Measurements from ENCODE around the gene PTEN.

DNA sequence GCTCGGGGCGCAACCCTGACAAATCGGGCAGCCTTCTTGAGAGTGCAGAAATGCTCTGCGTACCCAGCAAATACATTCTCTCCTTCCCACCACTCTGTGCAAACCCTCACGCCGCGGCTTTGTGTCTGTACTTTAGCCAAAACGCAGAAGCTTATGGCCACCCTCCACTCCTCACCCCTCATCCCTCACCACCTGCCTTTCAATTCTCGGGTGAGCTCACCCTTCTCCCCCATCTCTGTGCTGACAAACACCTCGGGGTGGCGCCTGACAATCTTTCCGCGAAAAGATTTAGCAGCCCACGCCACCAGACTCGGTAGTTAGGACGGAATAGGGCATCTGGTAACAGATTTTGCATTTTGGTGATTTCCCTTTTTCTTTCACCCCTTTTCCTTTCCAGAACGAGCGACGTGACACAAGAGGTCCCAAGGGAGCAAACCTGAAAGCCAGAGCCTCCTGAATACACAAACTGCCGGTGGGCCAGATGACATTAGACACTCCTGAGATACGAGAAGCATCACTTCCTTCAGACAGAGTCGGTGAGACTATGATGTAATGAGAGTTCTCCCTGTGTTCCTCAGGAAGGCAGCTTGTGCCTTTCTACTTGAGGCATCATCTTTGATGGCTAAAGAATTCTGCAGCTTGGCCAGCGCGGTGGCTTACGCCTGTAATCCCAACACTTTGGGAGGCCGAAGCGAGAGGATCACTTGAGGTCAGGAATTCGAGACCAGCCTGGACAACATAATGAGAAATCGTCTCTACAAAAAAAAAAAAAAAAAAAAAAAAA, 44.7 kb upstream of the PTEN start:
- TF ChIP-seq, protein P1, sequence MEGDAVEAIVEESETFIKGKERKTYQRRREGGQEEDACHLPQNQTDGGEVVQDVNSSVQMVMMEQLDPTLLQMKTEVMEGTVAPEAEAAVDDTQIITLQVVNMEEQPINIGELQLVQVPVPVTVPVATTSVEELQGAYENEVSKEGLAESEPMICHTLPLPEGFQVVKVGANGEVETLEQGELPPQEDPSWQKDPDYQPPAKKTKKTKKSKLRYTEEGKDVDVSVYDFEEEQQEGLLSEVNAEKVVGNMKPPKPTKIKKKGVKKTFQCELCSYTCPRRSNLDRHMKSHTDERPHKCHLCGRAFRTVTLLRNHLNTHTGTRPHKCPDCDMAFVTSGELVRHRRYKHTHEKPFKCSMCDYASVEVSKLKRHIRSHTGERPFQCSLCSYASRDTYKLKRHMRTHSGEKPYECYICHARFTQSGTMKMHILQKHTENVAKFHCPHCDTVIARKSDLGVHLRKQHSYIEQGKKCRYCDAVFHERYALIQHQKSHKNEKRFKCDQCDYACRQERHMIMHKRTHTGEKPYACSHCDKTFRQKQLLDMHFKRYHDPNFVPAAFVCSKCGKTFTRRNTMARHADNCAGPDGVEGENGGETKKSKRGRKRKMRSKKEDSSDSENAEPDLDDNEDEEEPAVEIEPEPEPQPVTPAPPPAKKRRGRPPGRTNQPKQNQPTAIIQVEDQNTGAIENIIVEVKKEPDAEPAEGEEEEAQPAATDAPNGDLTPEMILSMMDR (IDR thresholded peaks at IDR 0.05): no peak
- TF ChIP-seq POLR2A (IDR thresholded peaks at IDR 0.05): no peak

All from adrenal gland (tissue), 5 donors.